Osteoblast (primary cell): ENCODE measurements around the gene RBM33. TPM values are rescaled to one million over a fixed set of nuclear protein-coding genes. Genes with fewer than 3 reads are reported as not detected.

Source experiments
- DNase-seq: peaks from one replicate; pipeline ENCODE4 v3.0.0; 2011; ENCODE audit warnings: low spot score, mixed read lengths; ENCODE audit not compliant: insufficient read length; ENCODE audit errors: missing footprints
- H2AFZ ChIP-seq: 2 replicates; pipeline ENCODE4 v1.6.0; 2011; ENCODE audit warnings: mild to moderate bottlenecking, low read length
- H3K27ac ChIP-seq: 2 replicates; pipeline ENCODE4 v1.5.1; 2011; ENCODE audit warnings: mild to moderate bottlenecking, low read depth, low read length, moderate library complexity
- H3K27me3 ChIP-seq: 2 replicates; pipeline ENCODE4 v1.6.0; 2012; ENCODE audit warnings: mild to moderate bottlenecking, control low read depth, inconsistent platforms, low read length, moderate library complexity; ENCODE audit not compliant: insufficient read depth
- H3K36me3 ChIP-seq: 2 replicates; pipeline ENCODE4 v1.5.1; 2011; ENCODE audit warnings: mild to moderate bottlenecking, low read length, control low read depth, moderate library complexity; ENCODE audit not compliant: insufficient read depth
- H3K4me1 ChIP-seq: 2 replicates; pipeline ENCODE4 v1.5.1; 2011; ENCODE audit warnings: mild to moderate bottlenecking, low read length, control low read depth, moderate library complexity; ENCODE audit not compliant: insufficient read depth
- H3K4me2 ChIP-seq: 2 replicates; pipeline ENCODE4 v1.6.0; 2011; ENCODE audit warnings: mild to moderate bottlenecking, low read length; ENCODE audit not compliant: insufficient read depth
- H3K4me3 ChIP-seq: fragments of 200-600 bp; sonication (generic); 3 replicates; pipeline ENCODE4 v1.5.1; 2012; ENCODE audit warnings: mild to moderate bottlenecking, low read length, inconsistent platforms; ENCODE audit not compliant: insufficient read depth
- H3K79me2 ChIP-seq: 2 replicates; pipeline ENCODE4 v1.6.0; 2012; ENCODE audit warnings: mild to moderate bottlenecking, low read length, control low read depth, inconsistent platforms; ENCODE audit not compliant: insufficient read depth
- H3K9me3 ChIP-seq: 2 replicates; pipeline ENCODE4 v1.5.1; 2011; ENCODE audit warnings: low read depth, low read length, control low read depth
- H4K20me1 ChIP-seq: 2 replicates; pipeline ENCODE4 v1.6.0; 2012; ENCODE audit warnings: mild to moderate bottlenecking, low read length, control low read depth; ENCODE audit not compliant: insufficient read depth
- CTCF ChIP-seq: IDR thresholded peaks from 2 replicates; pipeline ENCODE4 v1.5.1; 2011; ENCODE audit warnings: mild to moderate bottlenecking, low read depth, low read length, moderate library complexity; ENCODE audit errors: extremely low read depth
- total RNA-seq: library from RNA; depleted of rRNA; stranded (reverse); fragments of >200 nt; gene quantifications from 2 replicates; pipeline ENCODE4 v1.2.3, GENCODE V29; 2012

The RBM33 gene
- total RNA-seq, 1 donor, result 27.5 TPM

DNA sequence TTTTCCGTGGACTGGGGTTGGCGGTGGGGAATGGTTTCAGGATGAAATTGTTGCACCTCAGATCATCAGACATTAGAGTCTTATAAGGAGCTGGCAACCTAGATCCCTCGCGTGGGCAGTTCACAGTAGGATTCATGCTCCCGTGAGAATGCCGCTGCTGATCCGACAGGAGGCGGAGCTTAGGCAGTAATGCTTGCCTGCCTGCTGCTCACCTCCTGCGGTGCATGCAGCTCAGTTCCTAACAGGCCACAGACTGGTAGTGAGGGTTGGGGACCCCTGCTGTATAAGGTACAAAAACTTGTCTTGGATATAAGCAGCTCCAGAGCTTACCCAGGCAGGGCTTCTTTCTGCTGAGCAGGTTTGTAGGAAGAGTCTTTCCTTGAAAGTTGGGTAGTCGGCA is 113.9 kb downstream of the RBM33 start:
- Histone ChIP-seq H3K9me3 (no peaks in the 10 kb centered on the region), H4K20me1 (peaks cover 56% of the 10 kb centered on the region), H3K36me3 (no peaks in the 10 kb centered on the region), H3K27ac (no peak overlapping the region), H3K27me3 (no peaks in the 10 kb centered on the region), H3K4me2 (no peak overlapping the region), H3K4me3 (no peak overlapping the region), H2AFZ (no peak overlapping the region), H3K4me1 (no peaks in the 10 kb centered on the region), H3K79me2 (peaks cover 90% of the 10 kb centered on the region)
- no peak for DNase-seq
- no peak for TF ChIP-seq CTCF

DNA sequence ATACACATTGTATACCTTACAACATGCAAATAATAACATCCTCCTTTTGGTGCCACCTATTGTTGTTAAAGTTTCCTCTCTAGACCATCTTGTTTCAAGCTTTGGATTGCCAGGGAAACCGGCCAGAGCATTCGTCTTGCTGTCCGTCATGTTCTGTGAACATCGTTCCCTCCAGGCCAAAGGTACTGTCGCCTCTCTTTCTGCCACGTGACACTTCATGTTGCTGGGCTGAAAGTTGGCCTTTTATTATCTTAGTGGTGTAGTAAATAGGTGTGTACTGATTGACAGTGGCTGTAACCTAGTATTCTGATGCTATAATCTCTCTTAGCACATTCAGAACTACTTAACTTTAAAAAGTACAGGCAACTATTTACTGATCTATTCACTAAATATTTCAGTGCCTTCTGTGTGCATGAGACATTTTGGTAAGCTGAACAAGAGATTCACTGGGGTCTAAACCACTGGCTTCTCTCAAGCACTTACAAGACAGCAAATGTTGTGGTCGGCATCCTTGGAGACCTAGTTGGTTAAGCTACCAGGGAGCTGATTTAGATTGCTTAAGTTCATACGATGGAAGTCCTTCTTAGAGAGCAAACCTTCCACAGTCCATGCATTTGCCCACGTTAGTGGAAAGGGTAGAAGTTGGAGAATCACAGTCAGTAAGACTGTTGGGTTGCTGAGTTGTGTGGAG is 115.4 kb downstream of the RBM33 start:
- H3K9me3 ChIP-seq, result no peaks in the 10 kb centered on the region
- no peak overlapping the region for H2AFZ ChIP-seq
- TF ChIP-seq CTCF, result no peak
- no peak overlapping the region for H3K4me2 ChIP-seq
- peaks cover 46% of the 10 kb centered on the region for H4K20me1 ChIP-seq
- peaks cover 83% of the 10 kb centered on the region for H3K79me2 ChIP-seq
- H3K4me3 ChIP-seq, result no peak overlapping the region
- no peaks in the 10 kb centered on the region for H3K27me3 ChIP-seq
- H3K27ac ChIP-seq, result no peak overlapping the region
- H3K36me3 ChIP-seq, result peaks cover 11% of the 10 kb centered on the region
- no peaks in the 10 kb centered on the region for H3K4me1 ChIP-seq
- DNase-seq, result no peak

- Histone ChIP-seq H3K79me2 (peaks cover 72% of the 10 kb centered on the region), H3K27me3 (no peaks in the 10 kb centered on the region), H3K4me2 (no peak overlapping the region), H2AFZ (no peak overlapping the region), H4K20me1 (peaks cover 40% of the 10 kb centered on the region), H3K4me1 (no peaks in the 10 kb centered on the region), H3K27ac (no peak overlapping the region), H3K9me3 (no peaks in the 10 kb centered on the region), H3K4me3 (no peak overlapping the region), H3K36me3 (peaks cover 22% of the 10 kb centered on the region)
- DNase-seq, result no peak
- no peak for TF ChIP-seq CTCF
These were observed 116.7 kb downstream of the RBM33 start for GRCh38 chr7:155761162-155761561.

DNA sequence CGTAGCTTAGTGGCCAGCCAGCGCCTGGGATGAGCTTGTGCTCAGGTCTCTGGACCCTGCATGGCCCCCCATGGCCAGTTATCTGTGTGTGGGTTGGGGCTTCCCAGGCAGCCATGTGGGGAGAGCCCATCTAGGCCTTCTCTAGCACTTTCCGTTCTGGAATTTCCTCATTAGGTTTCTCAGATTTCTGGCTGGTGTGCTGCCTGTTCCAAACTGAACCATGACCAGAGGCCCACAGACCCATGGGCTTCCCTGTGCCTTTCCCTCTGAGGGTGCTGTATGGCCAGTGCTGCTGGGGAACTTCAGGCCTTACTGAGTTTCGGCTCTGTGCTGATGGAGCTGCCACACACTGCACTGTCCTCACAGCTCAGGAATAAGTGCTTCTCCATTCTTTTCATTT is 117.6 kb downstream of the RBM33 start:
- no peak overlapping the region for H3K4me2 ChIP-seq
- H3K4me1 ChIP-seq, result no peaks in the 10 kb centered on the region
- peaks cover 33% of the 10 kb centered on the region for H4K20me1 ChIP-seq
- no peak overlapping the region for H3K4me3 ChIP-seq
- no peak for DNase-seq
- H3K36me3 ChIP-seq, result peaks cover 31% of the 10 kb centered on the region
- H3K79me2 ChIP-seq, result peaks cover 64% of the 10 kb centered on the region
- no peak overlapping the region for H3K27ac ChIP-seq
- no peak overlapping the region for H2AFZ ChIP-seq
- no peaks in the 10 kb centered on the region for H3K9me3 ChIP-seq
- no peak for TF ChIP-seq CTCF
- H3K27me3 ChIP-seq, result no peaks in the 10 kb centered on the region
